OCI-LY1 (cell line): Measurements from ENCODE around the gene TARBP2.

Experiments
- CTCF ChIP-seq: fragments of 200-600 bp; sonication (generic), shearing (Covaris generic); IDR thresholded peaks from 2 replicates; pipeline ENCODE4 v1.5.1; 2017; ENCODE audit warnings: mild to moderate bottlenecking, antibody characterized with exemption, low read length, moderate library complexity, mixed read lengths
- EZH2 ChIP-seq: fragments of 200-600 bp; sonication (generic), shearing (Covaris generic); IDR thresholded peaks from 2 replicates; pipeline ENCODE4 v1.8.0; 2017; ENCODE audit warnings: borderline replicate concordance, mixed run types, mild to moderate bottlenecking, antibody characterized with exemption, low read length, moderate library complexity, mixed read lengths

- TF ChIP-seq CTCF = no peak
- TF ChIP-seq EZH2 = no peak
Observed at GRCh38 chr12:53459097-53459496, 42.0 kb upstream of the TARBP2 start.
